ENCODE measurements around the gene RPP25L.

DNA sequence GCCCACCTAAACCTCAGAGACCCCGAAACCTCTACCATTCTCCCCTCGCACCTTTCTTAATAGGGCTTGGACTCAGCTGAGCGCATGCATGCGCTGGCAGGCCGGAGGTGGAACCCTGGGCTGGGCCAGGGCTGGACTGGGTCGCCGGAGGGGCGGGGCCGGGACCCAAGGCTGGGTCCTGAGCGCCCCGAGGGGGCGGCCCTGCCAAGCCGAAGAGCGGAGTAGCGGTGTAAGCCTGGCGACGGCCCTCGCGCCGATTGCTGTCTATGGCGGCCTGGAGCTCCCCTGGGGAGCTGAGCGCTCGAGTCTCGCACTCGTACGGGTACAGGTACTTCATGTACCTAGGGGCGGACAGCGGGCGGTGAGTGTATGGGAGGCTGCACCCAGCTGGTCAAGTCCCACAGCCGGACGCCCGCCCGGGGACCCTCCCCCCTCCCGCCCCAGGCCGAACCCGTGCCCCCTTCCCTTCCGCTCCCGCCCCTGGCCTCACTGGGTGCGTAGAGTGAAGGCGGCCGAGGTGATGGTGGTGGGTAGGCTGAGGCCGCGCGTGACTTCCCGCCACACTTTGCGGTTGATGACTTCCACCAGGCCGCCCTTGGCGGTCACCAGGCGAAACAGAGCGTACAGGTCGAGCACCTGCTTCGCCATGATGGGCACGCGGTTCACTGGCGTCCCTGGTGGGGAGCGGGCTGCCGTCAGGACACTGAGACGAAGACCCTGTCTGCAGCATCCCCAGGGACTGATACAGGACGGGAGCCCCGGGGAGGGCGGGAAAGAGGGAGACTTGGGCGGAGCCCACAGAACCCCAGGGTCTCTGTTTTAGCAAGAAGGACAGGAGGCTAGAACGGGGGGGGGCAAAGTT is 11.7 kb upstream of the RPP25L start:
- no peak for TF ChIP-seq SMC3 (IDR thresholded peaks at IDR 0.05; ENCODE audit: low read depth, low read length)
- TF ChIP-seq, protein P1, sequence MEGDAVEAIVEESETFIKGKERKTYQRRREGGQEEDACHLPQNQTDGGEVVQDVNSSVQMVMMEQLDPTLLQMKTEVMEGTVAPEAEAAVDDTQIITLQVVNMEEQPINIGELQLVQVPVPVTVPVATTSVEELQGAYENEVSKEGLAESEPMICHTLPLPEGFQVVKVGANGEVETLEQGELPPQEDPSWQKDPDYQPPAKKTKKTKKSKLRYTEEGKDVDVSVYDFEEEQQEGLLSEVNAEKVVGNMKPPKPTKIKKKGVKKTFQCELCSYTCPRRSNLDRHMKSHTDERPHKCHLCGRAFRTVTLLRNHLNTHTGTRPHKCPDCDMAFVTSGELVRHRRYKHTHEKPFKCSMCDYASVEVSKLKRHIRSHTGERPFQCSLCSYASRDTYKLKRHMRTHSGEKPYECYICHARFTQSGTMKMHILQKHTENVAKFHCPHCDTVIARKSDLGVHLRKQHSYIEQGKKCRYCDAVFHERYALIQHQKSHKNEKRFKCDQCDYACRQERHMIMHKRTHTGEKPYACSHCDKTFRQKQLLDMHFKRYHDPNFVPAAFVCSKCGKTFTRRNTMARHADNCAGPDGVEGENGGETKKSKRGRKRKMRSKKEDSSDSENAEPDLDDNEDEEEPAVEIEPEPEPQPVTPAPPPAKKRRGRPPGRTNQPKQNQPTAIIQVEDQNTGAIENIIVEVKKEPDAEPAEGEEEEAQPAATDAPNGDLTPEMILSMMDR (conservative IDR thresholded peaks at IDR 0.05; ENCODE audit: low read depth, low read length) = no peak
- no peak for TF ChIP-seq RFX5 (IDR thresholded peaks at IDR 0.05; ENCODE audit: low read depth, low read length)
- TF ChIP-seq MXI1 (IDR thresholded peaks at IDR 0.05; ENCODE audit: borderline replicate concordance, low read depth, low read length) = no peak

Measured in IMR-90 (cell line).